HG02642 (cell line): ENCODE results near the gene NADK.
"Not testable (repeated sequence)": the region's sequence is repeated elsewhere in the genome, so short reads cannot be mapped to it uniquely, and the experiment has no call there.

Source experiments
- ATAC-seq: cut with Tn5 transposase; IDR thresholded peaks from one replicate; pipeline ENCODE4 v1.9.1; 2021; ENCODE audit warnings: mild to moderate bottlenecking; ENCODE audit not compliant: unreplicated experiment, poor library complexity

The NADK gene

GRCh38 chr1:1724035-1724864, 54.0 kb downstream of the NADK start, which contains the start of gene CDK11A:
CDK11A (minus strand) TSS chr1:1724357; CDS start chr1:1722818, 1,539 bp downstream.
- ATAC-seq, result peak; percentile 91

- ATAC-seq, result no peak
Observed at GRCh38 chr1:1721201-1721600, 57.1 kb downstream of the NADK start.

- not testable (repeated sequence) for ATAC-seq
Observed at GRCh38 chr1:1715109-1715883, 63.0 kb downstream of the NADK start.

GRCh38 chr1:1707897-1708296, 70.4 kb downstream of the NADK start:
- not testable (repeated sequence) for ATAC-seq

GRCh38 chr1:1707241-1707640, 71.0 kb downstream of the NADK start:
- not testable (repeated sequence) for ATAC-seq

- ATAC-seq, result not testable (repeated sequence)
Observed at GRCh38 chr1:1705623-1706022, 72.6 kb downstream of the NADK start.

- ATAC-seq, result not testable (repeated sequence)
Observed at GRCh38 chr1:1704284-1704957, 73.8 kb downstream of the NADK start.

GRCh38 chr1:1703796-1704195, 74.5 kb downstream of the NADK start:
- no peak for ATAC-seq

GRCh38 chr1:1702506-1702905, 75.8 kb downstream of the NADK start:
- ATAC-seq, result not testable (repeated sequence)
